Uterus (tissue), 4 donors: Measurements from ENCODE around the gene ADRM1. TPM values are rescaled to one million over a fixed set of nuclear protein-coding genes. Genes with fewer than 3 reads are reported as not detected.

ENCODE experiments used
- DNase-seq, 2 donors: peaks; one replicate each; pipeline ENCODE4 v3.0.0-alpha.2; 2019 to 2020
- H3K27ac ChIP-seq, 2 donors: fragments of 200-600 bp; sonication (generic); 1 replicate in 1 of 2; 2 replicates in 1 of 2; pipeline ENCODE4 v1.5.1; 2016 to 2018
- H3K27me3 ChIP-seq, 2 donors: fragments of 200-600 bp; sonication (generic); one replicate each; pipeline ENCODE4 v1.5.1; 2018 to 2019; ENCODE audit warnings: control low read depth in 1 of 2
- H3K36me3 ChIP-seq, 2 donors: fragments of 200-600 bp; sonication (generic); one replicate each; pipeline ENCODE4 v1.5.1; 2019; ENCODE audit warnings: control low read depth in 1 of 2
- H3K4me1 ChIP-seq, 2 donors: fragments of 200-600 bp; sonication (generic); one replicate each; pipeline ENCODE4 v1.5.1; 2018 to 2019; ENCODE audit warnings: control low read depth in 1 of 2
- H3K4me3 ChIP-seq, 2 donors: fragments of 200-600 bp; sonication (generic); 1 replicate in 1 of 2; 2 replicates in 1 of 2; pipeline ENCODE4 v1.5.1; 2018 to 2019; ENCODE audit warnings: mild to moderate bottlenecking in 1 of 2
- H3K9me3 ChIP-seq, 2 donors: fragments of 200-600 bp; sonication (generic); one replicate each; pipeline ENCODE4 v1.5.1; 2019; ENCODE audit warnings: control low read depth in 1 of 2
- POLR2A ChIP-seq, 2 donors: fragments of 450-650 bp; IDR thresholded peaks; one replicate each; pipeline ENCODE4 v1.6.1; 2016; ENCODE audit warnings: antibody characterized with exemption in 2 of 2, mild to moderate bottlenecking in 1 of 2, moderate library complexity in 1 of 2
- intact Hi-C: fragments of 100-400 bp; cut with DNase I; formaldehyde crosslinking; loops from one replicate; pipeline ENCODE4 v1.15.1; 2023; ENCODE audit warnings: low total_unique reads
- total RNA-seq, 4 donors: library from RNA; depleted of rRNA in 3 of 4; stranded (reverse); fragments of >200 nt in 3 of 4; gene quantifications; one replicate each; pipeline versions ENCODE4 v1.1.0 to v1.2.4, GENCODE V29; 2014 to 2023
- TF ChIP-seq, protein P1 (sequence below), 4 experiments: fragments of 200-600 bp in 2 of 4; fragments of 450-650 bp in 2 of 4; sonication (generic) in 2 of 4; IDR thresholded peaks; one replicate each; pipeline ENCODE4 v1.5.1; 2016 to 2019; ENCODE audit warnings: antibody characterized with exemption in 4 of 4, mild to moderate bottlenecking in 2 of 4, moderate library complexity in 1 of 4
- donor health status: DM: yes; HTN: yes; CAD: no.

ADRM1 gene
- total RNA-seq, 4 donors from 2014 or later, result 42.9 to 82.7 (median 60.9) TPM

DNA sequence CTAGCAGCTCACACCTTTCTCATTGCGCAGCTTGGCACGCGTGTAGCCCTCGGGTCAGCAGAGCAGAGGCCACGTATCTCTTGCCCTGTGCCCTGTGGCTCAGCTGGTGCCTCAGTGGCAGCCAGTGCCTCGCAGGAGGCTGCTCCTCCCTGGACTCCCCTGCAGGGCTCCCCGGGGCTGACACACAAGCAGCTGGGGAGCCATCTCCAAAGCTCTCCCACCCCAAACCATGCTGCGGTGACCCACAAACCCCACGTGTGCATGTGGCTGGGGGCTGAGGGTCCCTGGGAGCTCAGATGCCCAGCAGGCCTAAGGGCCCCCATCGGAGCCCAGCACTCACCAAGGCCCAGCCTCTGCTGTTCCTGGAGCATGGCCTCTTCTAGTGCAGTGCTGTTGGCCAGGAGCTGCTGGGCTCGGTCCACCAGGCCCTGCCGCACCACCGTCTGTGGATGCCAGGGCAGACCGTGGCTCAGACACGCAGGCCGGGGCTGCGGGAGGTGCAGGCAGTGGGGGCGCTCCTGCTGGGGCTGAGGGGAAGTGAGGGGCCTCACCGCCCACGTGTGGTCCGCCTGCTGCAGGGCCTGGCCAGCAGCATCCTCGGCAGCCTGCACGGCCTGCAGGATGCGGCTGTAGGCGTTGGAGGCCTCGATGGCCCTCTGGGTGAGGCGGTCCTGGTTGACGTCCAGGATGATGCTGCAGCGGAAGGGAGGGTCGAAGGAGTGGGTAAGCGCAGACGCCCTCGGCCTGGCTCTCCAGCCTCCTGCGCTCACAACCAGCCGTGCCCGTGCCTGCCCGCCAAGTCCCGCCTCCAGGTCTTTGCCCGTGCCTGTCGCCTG lies 13.8 kb downstream of the ADRM1 start:
- intact Hi-C loops, result no loop called here
- no peak overlapping the region for H3K27ac ChIP-seq
- DNase-seq, result no peak
- no peaks in the 10 kb centered on the region for H3K9me3 ChIP-seq
- H3K36me3 ChIP-seq, result no peaks in the 10 kb centered on the region
- TF ChIP-seq, protein P1, sequence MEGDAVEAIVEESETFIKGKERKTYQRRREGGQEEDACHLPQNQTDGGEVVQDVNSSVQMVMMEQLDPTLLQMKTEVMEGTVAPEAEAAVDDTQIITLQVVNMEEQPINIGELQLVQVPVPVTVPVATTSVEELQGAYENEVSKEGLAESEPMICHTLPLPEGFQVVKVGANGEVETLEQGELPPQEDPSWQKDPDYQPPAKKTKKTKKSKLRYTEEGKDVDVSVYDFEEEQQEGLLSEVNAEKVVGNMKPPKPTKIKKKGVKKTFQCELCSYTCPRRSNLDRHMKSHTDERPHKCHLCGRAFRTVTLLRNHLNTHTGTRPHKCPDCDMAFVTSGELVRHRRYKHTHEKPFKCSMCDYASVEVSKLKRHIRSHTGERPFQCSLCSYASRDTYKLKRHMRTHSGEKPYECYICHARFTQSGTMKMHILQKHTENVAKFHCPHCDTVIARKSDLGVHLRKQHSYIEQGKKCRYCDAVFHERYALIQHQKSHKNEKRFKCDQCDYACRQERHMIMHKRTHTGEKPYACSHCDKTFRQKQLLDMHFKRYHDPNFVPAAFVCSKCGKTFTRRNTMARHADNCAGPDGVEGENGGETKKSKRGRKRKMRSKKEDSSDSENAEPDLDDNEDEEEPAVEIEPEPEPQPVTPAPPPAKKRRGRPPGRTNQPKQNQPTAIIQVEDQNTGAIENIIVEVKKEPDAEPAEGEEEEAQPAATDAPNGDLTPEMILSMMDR (IDR thresholded peaks at IDR 0.05), result no peak
- TF ChIP-seq POLR2A (IDR thresholded peaks at IDR 0.05), result no peak
- H3K4me3 ChIP-seq, result no peak overlapping the region
- H3K4me1 ChIP-seq, result no peaks in the 10 kb centered on the region
- no peaks in the 10 kb centered on the region for H3K27me3 ChIP-seq

- intact Hi-C loops, result no loop called here
- Histone ChIP-seq H3K27ac (no peak overlapping the region), H3K36me3 (no peaks in the 10 kb centered on the region), H3K4me3 (no peak overlapping the region), H3K27me3 (no peaks in the 10 kb centered on the region), H3K9me3 (no peaks in the 10 kb centered on the region), H3K4me1 (no peaks in the 10 kb centered on the region)
- no peak for TF ChIP-seq POLR2A (IDR thresholded peaks at IDR 0.05)
- TF ChIP-seq, protein P1 (IDR thresholded peaks at IDR 0.05), result no peak
- DNase-seq, result no peak
Measured at GRCh38 chr20:62317167-62317655, 14.4 kb downstream of the ADRM1 start.

- H3K27me3 ChIP-seq, result no peaks in the 10 kb centered on the region
- intact Hi-C loops, result no loop called here
Measured at GRCh38 chr20:62318400-62319345, 15.9 kb downstream of the ADRM1 start.

GRCh38 chr20:62319346-62319909 lies 16.6 kb downstream of the ADRM1 start:
- Histone ChIP-seq H3K27me3 (no peaks in the 10 kb centered on the region), H3K4me3 (no peak overlapping the region), H3K27ac (no peak overlapping the region), H3K9me3 (no peaks in the 10 kb centered on the region), H3K36me3 (no peaks in the 10 kb centered on the region), H3K4me1 (no peaks in the 10 kb centered on the region)
- TF ChIP-seq, protein P1 (IDR thresholded peaks at IDR 0.05), result no peak
- no peak for TF ChIP-seq POLR2A (IDR thresholded peaks at IDR 0.05)
- DNase-seq, result no peak
- intact Hi-C loops, result no loop called here

More at GRCh38 chr20:62318400-62319345, 15.9 kb downstream of the ADRM1 start:
- Histone ChIP-seq H3K27ac (no peak overlapping the region), H3K9me3 (no peaks in the 10 kb centered on the region), H3K4me3 (no peak overlapping the region), H3K36me3 (no peaks in the 10 kb centered on the region), H3K4me1 (no peaks in the 10 kb centered on the region)
- no peak for DNase-seq
- TF ChIP-seq, protein P1 (IDR thresholded peaks at IDR 0.05), result no peak
- no peak for TF ChIP-seq POLR2A (IDR thresholded peaks at IDR 0.05)
